A673 (cell line): Measurements from ENCODE around the gene CCDC120.

Experiments used
- EZH2 ChIP-seq: fragments of 200-600 bp; sonication (generic); IDR thresholded peaks from 2 replicates; pipeline ENCODE4 v1.6.1; 2017; ENCODE audit warnings: borderline replicate concordance, low read depth, mild to moderate bottlenecking, mixed read lengths, antibody characterized with exemption, low read length; ENCODE audit not compliant: poor library complexity, severe bottlenecking
- TF ChIP-seq, protein P1 (sequence below): fragments of 300-800, 200-600 bp; sonication (generic); conservative IDR thresholded peaks from 2 replicates; pipeline ENCODE4 v1.5.1; 2017; ENCODE audit warnings: low read depth, mild to moderate bottlenecking, antibody characterized with exemption, low read length, moderate library complexity, mixed read lengths

DNA sequence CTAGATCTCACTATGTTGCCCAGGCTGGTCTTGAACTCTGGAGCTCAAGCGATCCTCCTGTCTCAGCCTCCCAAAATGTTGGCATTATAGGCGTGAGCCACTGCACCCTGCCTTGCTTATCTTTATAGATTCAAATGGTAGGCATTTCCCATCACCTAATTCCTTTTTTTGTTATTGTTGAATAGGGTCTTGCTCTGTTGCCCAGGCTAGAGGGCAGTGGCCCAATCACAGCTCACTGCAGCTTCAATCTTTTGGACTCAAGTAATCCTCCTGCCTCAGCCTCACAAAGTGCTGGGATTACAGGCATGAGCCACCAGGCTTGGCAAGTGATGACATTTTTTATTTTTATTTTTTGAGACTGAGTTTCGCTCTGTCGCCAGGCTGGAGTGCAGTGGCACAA lies 37.6 kb downstream of the CCDC120 start:
- TF ChIP-seq, protein P1, sequence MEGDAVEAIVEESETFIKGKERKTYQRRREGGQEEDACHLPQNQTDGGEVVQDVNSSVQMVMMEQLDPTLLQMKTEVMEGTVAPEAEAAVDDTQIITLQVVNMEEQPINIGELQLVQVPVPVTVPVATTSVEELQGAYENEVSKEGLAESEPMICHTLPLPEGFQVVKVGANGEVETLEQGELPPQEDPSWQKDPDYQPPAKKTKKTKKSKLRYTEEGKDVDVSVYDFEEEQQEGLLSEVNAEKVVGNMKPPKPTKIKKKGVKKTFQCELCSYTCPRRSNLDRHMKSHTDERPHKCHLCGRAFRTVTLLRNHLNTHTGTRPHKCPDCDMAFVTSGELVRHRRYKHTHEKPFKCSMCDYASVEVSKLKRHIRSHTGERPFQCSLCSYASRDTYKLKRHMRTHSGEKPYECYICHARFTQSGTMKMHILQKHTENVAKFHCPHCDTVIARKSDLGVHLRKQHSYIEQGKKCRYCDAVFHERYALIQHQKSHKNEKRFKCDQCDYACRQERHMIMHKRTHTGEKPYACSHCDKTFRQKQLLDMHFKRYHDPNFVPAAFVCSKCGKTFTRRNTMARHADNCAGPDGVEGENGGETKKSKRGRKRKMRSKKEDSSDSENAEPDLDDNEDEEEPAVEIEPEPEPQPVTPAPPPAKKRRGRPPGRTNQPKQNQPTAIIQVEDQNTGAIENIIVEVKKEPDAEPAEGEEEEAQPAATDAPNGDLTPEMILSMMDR, result no peak
- no peak for TF ChIP-seq EZH2
